Effector memory CD4-positive, alpha-beta T cell (primary cell): Measurements from ENCODE around the gene COPS7A.
"Not testable (repeated sequence)": the region's sequence is repeated elsewhere in the genome, so short reads cannot be mapped to it uniquely, and the experiment has no call there.

Experiments used
- DNase-seq, 3 donors: peaks; one replicate each; pipeline ENCODE4 v3.0.0-alpha.2; 2020
- H3K27ac ChIP-seq: 2 replicates; pipeline ENCODE4 v1.7.0; 2013; ENCODE audit warnings: mild to moderate bottlenecking, low read length, moderate library complexity; ENCODE audit not compliant: insufficient read depth, poor library complexity, severe bottlenecking
- H3K27me3 ChIP-seq: replicated peaks from 2 replicates; pipeline ENCODE4 v1.7.0; 2013; ENCODE audit warnings: mild to moderate bottlenecking, low read length; ENCODE audit not compliant: insufficient read depth, control insufficient read depth, poor library complexity, severe bottlenecking
- H3K36me3 ChIP-seq: 2 replicates; pipeline ENCODE4 v1.7.0; 2013; ENCODE audit warnings: mild to moderate bottlenecking, low read length, moderate library complexity; ENCODE audit not compliant: control insufficient read depth, insufficient read depth
- H3K4me1 ChIP-seq: 2 replicates; pipeline ENCODE4 v1.7.0; 2013; ENCODE audit warnings: low read length, mild to moderate bottlenecking; ENCODE audit not compliant: control insufficient read depth, insufficient read depth, poor library complexity, severe bottlenecking
- H3K4me3 ChIP-seq: 2 replicates; pipeline ENCODE4 v1.7.0; 2013; ENCODE audit warnings: low read length, low read depth, mild to moderate bottlenecking; ENCODE audit not compliant: insufficient read depth, poor library complexity, severe bottlenecking
- H3K9me3 ChIP-seq: 2 replicates; pipeline ENCODE4 v1.7.0; 2013; ENCODE audit warnings: mild to moderate bottlenecking, low read length, moderate library complexity; ENCODE audit not compliant: control insufficient read depth

Gene COPS7A

DNA sequence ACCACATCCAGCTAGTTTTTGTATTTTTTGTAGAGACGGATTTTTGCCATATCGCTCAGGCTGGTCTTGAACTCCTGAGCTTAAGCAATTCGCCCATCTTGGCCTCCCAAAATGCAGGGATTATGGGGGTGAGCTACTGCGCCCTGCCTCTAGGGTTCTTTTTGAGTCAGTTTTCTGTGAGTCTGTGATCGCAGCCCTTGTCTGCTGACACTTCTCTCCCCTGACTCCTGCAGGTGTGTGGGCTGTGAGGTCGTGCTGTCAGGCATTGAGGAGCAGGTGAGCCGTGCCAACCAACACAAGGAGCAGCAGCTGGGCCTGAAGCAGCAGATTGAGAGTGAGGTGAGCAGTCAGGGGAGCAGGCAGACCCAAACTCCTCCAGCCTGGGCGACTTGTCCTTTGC lies 6.3 kb downstream of the COPS7A start:
- Histone ChIP-seq H3K4me3 (no peak overlapping the region), H3K27ac (no peak overlapping the region), H3K36me3 (peaks cover 52% of the 10 kb centered on the region), H3K4me1 (no peaks in the 10 kb centered on the region), H3K9me3 (no peaks in the 10 kb centered on the region), H3K27me3 (no peaks in the 10 kb centered on the region)
- no peak for DNase-seq

DNA sequence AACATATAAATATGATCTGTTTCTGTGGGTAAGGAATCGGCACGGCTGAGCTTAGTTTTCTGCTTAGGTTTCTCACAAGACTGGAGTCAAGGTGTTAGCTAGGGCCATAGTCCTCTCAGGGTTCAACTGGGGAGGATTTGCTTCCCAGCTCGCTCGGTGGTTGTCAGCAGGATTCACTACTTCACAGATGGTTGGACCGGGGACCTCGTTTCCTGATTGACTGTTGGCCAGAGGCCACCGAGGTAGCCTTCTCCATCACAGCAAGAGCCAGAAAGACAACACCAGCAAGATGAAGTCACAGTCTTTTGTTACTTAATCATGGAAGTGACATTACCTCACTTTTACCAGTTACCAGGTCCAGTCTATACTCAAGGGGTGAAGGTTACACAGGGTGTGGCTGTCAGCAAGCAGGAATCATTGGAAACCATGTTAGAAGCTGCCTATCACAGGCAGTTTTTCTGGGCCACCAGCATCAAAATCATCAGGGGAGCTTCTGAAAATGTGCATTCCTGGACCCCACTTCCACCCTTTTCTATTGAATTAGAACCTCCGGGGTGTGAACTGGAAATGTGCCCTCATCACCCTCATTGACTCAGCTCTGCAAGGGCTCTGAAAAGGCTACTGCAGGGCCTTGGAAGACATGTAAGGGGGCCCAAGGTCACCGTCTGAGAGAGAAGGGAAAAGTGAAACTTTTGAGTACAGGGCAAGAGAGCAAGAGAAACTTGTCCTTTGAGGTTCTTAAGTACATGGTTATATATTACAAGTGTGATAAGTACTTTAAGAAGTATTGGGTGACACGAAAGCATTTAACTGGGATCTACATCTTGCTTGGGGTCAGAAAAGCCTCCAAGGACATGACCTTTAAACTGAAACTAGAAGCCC lies 10.9 kb downstream of the COPS7A start:
- H3K4me1 ChIP-seq, result no peaks in the 10 kb centered on the region
- H3K27me3 ChIP-seq, result no peaks in the 10 kb centered on the region
- no peak overlapping the region for H3K27ac ChIP-seq
- DNase-seq, result no peak
- H3K9me3 ChIP-seq, result no peaks in the 10 kb centered on the region
- peaks cover 30% of the 10 kb centered on the region for H3K36me3 ChIP-seq
- H3K4me3 ChIP-seq, result no peak overlapping the region

DNA sequence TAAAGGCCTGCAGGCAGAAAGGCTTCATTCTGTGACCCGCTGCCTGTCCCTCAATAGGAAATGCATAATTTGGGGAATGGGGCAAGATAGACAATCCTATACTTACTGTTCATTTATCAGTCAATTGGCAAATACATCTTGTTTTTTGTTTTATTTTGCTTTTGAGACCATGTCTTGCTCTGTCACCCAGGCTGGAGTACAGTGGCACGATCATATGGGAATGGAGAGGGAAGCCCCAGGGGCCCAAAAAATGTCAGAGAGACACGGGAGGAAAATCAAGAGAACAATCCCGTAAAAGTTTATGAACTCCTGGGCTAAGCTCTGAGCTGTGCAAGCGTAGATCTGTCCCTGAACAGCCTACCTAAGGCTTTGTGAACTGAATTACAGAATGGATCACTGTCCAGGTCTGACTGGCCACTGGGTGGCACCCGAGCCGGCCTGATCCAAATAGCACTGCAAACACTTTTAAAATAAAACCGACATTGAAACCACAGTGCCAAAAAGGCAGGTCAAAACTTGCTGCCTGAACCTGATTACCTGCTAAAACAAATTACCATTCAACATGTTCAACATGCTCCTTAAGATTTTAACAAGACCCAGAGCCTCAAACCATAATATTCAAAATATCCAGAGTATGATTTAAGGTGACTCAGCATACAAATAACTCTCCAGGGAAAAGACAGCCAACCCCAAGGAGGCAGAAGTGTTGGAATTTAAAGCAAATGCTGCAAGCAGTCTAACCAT lies 11.8 kb downstream of the COPS7A start:
- peaks cover 21% of the 10 kb centered on the region for H3K36me3 ChIP-seq
- H3K9me3 ChIP-seq, result no peaks in the 10 kb centered on the region
- DNase-seq, result no peak
- no peak overlapping the region for H3K27ac ChIP-seq
- no peaks in the 10 kb centered on the region for H3K4me1 ChIP-seq
- no peak overlapping the region for H3K4me3 ChIP-seq
- H3K27me3 ChIP-seq, result no peaks in the 10 kb centered on the region

DNA sequence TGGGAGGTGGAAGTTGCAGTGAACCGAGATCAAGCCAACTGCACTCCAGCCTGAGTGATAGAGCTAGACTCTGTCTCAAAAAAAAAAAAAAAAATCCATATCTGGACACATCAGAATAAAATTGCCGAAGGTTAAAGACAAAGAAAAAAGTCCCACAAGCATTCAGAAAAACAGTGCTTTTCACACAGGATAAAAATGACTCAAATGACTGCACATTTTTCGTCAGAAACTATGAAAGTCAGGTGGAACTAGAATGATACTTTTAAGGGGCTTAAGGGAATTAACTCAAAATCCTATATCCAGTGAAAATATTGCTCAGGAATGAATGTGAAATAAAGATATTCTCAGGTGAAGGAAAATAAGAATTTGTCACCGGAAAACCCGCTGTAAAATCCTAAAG lies 12.9 kb downstream of the COPS7A start:
- no peaks in the 10 kb centered on the region for H3K4me1 ChIP-seq
- no peak overlapping the region for H3K4me3 ChIP-seq
- no peaks in the 10 kb centered on the region for H3K27me3 ChIP-seq
- no peak for DNase-seq
- H3K27ac ChIP-seq, result no peak overlapping the region
- H3K9me3 ChIP-seq, result no peaks in the 10 kb centered on the region
- peaks cover 10% of the 10 kb centered on the region for H3K36me3 ChIP-seq

DNA sequence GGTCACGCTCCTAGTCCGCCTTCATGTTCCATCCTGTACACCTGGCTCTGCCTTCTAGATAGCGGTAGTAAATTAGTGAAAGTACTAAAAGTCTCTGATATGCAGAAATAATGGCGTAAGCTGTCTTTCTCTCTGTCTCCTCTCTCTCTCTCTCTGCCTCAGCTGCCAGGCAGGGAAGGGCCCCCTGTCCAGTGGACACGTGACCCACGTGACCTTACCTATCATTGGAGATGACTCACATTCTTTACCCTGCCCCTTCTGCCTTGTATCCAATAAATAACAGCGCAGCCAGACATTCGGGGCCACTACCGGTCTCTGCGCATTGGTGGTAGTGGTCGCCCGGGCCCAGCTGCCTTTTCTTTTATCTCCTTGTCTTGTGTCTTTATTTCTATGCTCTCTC lies 18.2 kb downstream of the COPS7A start:
- not testable (repeated sequence) for H3K4me3 ChIP-seq, H3K9me3 ChIP-seq, H3K36me3 ChIP-seq, DNase-seq, H3K27me3 ChIP-seq, H3K27ac ChIP-seq, H3K4me1 ChIP-seq

DNA sequence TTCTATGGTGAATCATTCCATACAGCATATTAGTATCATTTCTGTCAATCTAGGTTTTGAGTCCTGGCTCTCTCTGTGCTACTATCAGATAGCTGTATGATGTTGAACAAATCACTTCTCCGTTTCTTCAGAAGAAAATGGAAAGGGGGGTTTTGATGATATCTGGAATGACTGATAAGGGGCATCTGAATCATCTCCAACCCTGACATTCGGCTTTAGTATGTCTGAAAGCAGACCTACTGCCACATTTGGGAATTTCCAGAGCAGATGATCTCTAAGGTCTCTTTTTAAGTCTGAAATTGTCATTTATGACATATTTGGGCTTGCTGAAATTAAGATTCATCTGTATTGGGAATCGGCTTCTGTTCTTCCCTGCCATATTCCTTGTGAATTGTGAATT lies 19.0 kb downstream of the COPS7A start:
- H3K4me1 ChIP-seq, result peaks cover 8% of the 10 kb centered on the region
- H3K36me3 ChIP-seq, result peaks cover 9% of the 10 kb centered on the region
- no peaks in the 10 kb centered on the region for H3K9me3 ChIP-seq
- no peak overlapping the region for H3K27ac ChIP-seq
- H3K27me3 ChIP-seq, result no peaks in the 10 kb centered on the region
- no peak for DNase-seq
- H3K4me3 ChIP-seq, result no peak overlapping the region

DNA sequence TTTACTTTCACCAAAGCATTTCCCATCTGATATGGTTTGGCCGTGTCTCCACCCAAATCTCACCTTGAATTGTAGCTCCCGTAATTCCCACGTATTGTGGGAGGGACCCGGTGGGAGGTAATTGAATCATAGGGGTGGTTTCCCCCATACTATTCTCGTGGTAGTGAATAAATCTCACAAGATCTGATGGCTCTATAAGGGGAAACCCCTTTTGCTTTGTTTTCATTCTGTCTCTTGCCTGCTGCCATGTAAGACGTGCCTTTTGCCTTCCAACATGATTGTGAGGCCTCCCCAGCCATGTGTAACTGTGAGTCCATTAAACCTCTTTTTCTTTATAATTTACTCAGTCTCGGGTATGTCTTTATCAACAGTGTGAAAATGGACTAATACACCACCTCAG lies 19.5 kb downstream of the COPS7A start:
- not testable (repeated sequence) for H3K27me3 ChIP-seq, H3K9me3 ChIP-seq, H3K27ac ChIP-seq, H3K4me1 ChIP-seq, H3K4me3 ChIP-seq, DNase-seq
- H3K36me3 ChIP-seq, result peaks cover 14% of the 10 kb centered on the region

DNA sequence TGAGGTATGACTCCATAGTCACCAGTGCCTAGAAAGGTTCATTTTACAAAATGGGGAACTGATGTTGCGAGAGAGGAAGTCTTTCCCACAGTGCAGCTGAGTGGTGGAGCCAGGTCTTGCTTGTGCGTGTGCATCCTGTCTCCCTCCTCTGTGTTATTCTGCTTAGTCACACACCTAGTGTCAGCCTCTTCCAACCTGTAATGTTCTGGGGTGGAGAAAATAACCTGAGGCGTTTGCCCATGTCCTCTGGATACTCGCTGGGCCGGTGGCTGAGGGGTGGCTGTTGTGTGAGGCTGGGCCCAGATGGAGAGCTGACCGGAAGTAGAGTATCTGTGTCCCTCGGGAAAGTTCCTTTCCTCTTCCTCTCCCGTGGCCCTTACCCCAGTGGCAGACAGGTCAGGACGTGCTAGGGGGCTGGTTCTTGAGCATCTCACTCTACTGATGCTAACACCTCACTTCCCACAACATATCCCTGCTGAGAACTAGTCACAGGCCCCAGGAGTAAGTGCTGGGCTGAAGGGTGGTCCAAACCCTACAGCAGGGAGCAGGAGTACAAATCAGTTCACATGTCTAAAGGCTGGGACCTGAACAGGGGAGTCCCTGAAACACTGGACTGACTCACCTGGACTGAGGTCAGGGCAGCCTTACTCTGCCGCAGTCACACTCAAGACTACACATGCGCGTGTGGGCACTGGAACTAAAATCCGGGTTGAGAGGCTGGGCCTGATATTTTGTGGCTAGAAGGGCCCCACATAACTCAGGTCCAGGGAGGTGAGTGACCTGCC lies 22.1 kb downstream of the COPS7A start:
- Histone ChIP-seq H3K27ac (no peak overlapping the region), H3K4me1 (peaks cover 8% of the 10 kb centered on the region), H3K27me3 (no peaks in the 10 kb centered on the region), H3K36me3 (peaks cover 37% of the 10 kb centered on the region), H3K9me3 (no peaks in the 10 kb centered on the region), H3K4me3 (no peak overlapping the region)
- no peak for DNase-seq

DNA sequence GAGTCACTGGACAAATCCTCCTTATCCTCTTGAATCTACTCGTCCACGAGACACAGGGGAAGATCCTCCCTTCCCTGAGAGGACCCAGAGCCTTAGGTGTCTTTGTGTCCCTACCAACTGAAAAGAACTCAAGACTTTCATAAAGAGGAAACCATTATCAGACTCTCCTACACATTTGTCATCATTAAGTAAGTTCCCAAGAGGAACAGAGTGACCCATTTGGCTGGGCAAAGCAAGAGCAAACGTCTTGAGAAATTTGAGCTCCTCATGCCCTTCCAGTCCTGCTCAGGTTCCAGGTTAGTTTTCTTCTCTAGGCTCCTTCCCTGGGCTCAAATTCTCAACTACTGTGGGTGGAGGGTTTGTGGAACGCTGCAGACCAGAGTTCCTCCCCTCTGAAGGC lies 23.4 kb downstream of the COPS7A start:
- Histone ChIP-seq H3K27me3 (no peaks in the 10 kb centered on the region), H3K4me1 (peaks cover 14% of the 10 kb centered on the region), H3K4me3 (no peak overlapping the region), H3K27ac (no peak overlapping the region), H3K36me3 (peaks cover 41% of the 10 kb centered on the region), H3K9me3 (no peaks in the 10 kb centered on the region)
- DNase-seq, result no peak
